Hepatocyte (in vitro differentiated cells): ENCODE results near the gene SAMD4A. TPM values are rescaled to one million over a fixed set of nuclear protein-coding genes. Genes with fewer than 3 reads are reported as not detected.

Experiments
- DNase-seq: peaks from one replicate; pipeline ENCODE4 v3.0.0-alpha.2; 2016; ENCODE audit warnings: low spot score
- H2AFZ ChIP-seq: fragments of 200-600 bp; sonication (generic); 2 replicates; pipeline ENCODE4 v1.6.0; 2016; ENCODE audit warnings: antibody characterized with exemption, mild to moderate bottlenecking
- H3K27ac ChIP-seq: fragments of 200-600 bp; sonication (generic); 2 replicates; pipeline ENCODE4 v1.5.1; 2016; ENCODE audit warnings: mild to moderate bottlenecking
- H3K27me3 ChIP-seq: fragments of 200-600 bp; sonication (generic); 2 replicates; pipeline ENCODE4 v1.6.1; 2016
- H3K36me3 ChIP-seq: fragments of 200-600 bp; sonication (generic); replicated peaks from 2 replicates; pipeline ENCODE4 v1.5.1; 2016; ENCODE audit warnings: low read depth; ENCODE audit not compliant: insufficient read depth
- H3K4me1 ChIP-seq: fragments of 200-600 bp; sonication (generic); 2 replicates; pipeline ENCODE4 v1.5.1; 2016; ENCODE audit warnings: mild to moderate bottlenecking, moderate library complexity; ENCODE audit not compliant: insufficient read depth
- H3K4me2 ChIP-seq: fragments of 200-600 bp; sonication (generic); 2 replicates; pipeline ENCODE4 v1.6.0; 2016
- H3K4me3 ChIP-seq: fragments of 200-600 bp; sonication (generic); 2 replicates; pipeline ENCODE4 v1.5.1; 2016; ENCODE audit warnings: mild to moderate bottlenecking
- H3K79me2 ChIP-seq: fragments of 200-600 bp; sonication (generic); 2 replicates; pipeline ENCODE4 v1.6.0; 2017; ENCODE audit warnings: mild to moderate bottlenecking
- H3K9me2 ChIP-seq: fragments of 200-600 bp; sonication (generic); replicated peaks from 2 replicates; pipeline ENCODE4 v1.6.0; 2017; ENCODE audit warnings: mild to moderate bottlenecking; ENCODE audit not compliant: insufficient read depth
- H3K9me3 ChIP-seq: fragments of 200-600 bp; sonication (generic); 2 replicates; pipeline ENCODE4 v1.5.1; 2016; ENCODE audit warnings: low read depth, mild to moderate bottlenecking
- H4K20me1 ChIP-seq: fragments of 200-600 bp; sonication (generic); 2 replicates; pipeline ENCODE4 v1.6.0; 2016; ENCODE audit warnings: mild to moderate bottlenecking; ENCODE audit not compliant: insufficient read depth, poor library complexity, severe bottlenecking
- EZH2 ChIP-seq: fragments of 200-600 bp; sonication (generic); IDR thresholded peaks from 2 replicates; pipeline ENCODE4 v1.6.1; 2016; ENCODE audit warnings: antibody characterized with exemption, mild to moderate bottlenecking, borderline replicate concordance
- EZH2phosphoT487 ChIP-seq: fragments of 200-600 bp; sonication (generic); IDR thresholded peaks from one replicate; pipeline ENCODE4 v1.6.1; 2018; ENCODE audit warnings: antibody characterized with exemption, mild to moderate bottlenecking, low read depth, moderate library complexity; ENCODE audit not compliant: unreplicated experiment, severe bottlenecking
- WGBS: methylation state at CpG from one replicate; pipeline ENCODE4 v1.1.6; 2016; ENCODE audit warnings: low lambda C conversion rate; ENCODE audit errors: missing lambda C conversion rate; 5-methylcytosine and 5-hydroxymethylcytosine counted together
- polyA plus RNA-seq: library from polyadenylated mRNA; unstranded; fragments of >200 nt; fragmentation: Nextera tagmentation; extraction: Ambion mirVana; gene quantifications from 2 replicates; pipeline ENCODE4 v1.2.1, GENCODE V29; 2016
- total RNA-seq: library from RNA; depleted of rRNA; stranded (reverse); fragments of >200 nt; gene quantifications from 2 replicates; pipeline ENCODE4 v1.2.3, GENCODE V29; 2014
- TF ChIP-seq, protein P1 (sequence below): fragments of 200-600 bp; sonication (generic); IDR thresholded peaks from 2 replicates; pipeline ENCODE4 v1.5.1; 2016; ENCODE audit warnings: antibody characterized with exemption, mild to moderate bottlenecking; ENCODE audit not compliant: poor library complexity

The SAMD4A gene
- total and polyA plus RNA-seq, 2 experiments from 2014 or later, result 10.5 to 15.7 TPM

DNA sequence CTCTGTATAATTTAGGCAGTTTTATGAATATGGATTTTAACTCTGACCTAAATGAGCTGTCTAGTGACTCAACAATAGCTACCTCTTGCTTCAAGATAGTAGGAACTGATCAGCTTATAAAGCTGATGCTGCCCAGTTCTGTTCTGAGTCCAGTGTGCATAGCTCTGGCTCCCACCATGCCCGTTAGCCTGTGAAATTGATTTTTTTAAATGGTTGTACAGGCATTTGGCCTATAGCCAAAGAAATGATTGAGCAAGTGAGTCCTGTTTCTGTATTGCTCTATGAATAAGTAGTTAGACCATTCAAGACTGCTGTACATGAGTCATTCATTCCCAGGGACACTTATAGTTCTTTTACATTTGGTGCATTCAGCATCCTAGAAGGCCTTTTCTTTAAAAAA lies 36.4 kb downstream of the SAMD4A start:
- no peak for DNase-seq
- no peak overlapping the region for H3K27ac ChIP-seq
- H3K9me2 ChIP-seq, result no peaks in the 10 kb centered on the region
- WGBS, result 78% methylated on average over 1 of the region's 1 CpG
- H3K79me2 ChIP-seq, result peaks cover 43% of the 10 kb centered on the region
- no peak for TF ChIP-seq EZH2
- TF ChIP-seq, protein P1, sequence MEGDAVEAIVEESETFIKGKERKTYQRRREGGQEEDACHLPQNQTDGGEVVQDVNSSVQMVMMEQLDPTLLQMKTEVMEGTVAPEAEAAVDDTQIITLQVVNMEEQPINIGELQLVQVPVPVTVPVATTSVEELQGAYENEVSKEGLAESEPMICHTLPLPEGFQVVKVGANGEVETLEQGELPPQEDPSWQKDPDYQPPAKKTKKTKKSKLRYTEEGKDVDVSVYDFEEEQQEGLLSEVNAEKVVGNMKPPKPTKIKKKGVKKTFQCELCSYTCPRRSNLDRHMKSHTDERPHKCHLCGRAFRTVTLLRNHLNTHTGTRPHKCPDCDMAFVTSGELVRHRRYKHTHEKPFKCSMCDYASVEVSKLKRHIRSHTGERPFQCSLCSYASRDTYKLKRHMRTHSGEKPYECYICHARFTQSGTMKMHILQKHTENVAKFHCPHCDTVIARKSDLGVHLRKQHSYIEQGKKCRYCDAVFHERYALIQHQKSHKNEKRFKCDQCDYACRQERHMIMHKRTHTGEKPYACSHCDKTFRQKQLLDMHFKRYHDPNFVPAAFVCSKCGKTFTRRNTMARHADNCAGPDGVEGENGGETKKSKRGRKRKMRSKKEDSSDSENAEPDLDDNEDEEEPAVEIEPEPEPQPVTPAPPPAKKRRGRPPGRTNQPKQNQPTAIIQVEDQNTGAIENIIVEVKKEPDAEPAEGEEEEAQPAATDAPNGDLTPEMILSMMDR, result no peak
- TF ChIP-seq EZH2phosphoT487, result no peak
- no peaks in the 10 kb centered on the region for H4K20me1 ChIP-seq
- H3K9me3 ChIP-seq, result no peaks in the 10 kb centered on the region
- no peaks in the 10 kb centered on the region for H3K4me1 ChIP-seq
- no peak overlapping the region for H2AFZ ChIP-seq
- H3K4me3 ChIP-seq, result no peak overlapping the region
- no peaks in the 10 kb centered on the region for H3K27me3 ChIP-seq
- H3K36me3 ChIP-seq, result no peaks in the 10 kb centered on the region
- H3K4me2 ChIP-seq, result no peak overlapping the region

- Histone ChIP-seq H3K79me2 (peaks cover 36% of the 10 kb centered on the region), H3K4me3 (no peak overlapping the region), H3K27ac (no peak overlapping the region), H3K9me3 (no peaks in the 10 kb centered on the region), H3K4me2 (no peak overlapping the region), H4K20me1 (no peaks in the 10 kb centered on the region), H3K27me3 (no peaks in the 10 kb centered on the region), H3K9me2 (no peaks in the 10 kb centered on the region), H3K36me3 (no peaks in the 10 kb centered on the region), H2AFZ (no peak overlapping the region), H3K4me1 (no peaks in the 10 kb centered on the region)
- TF ChIP-seq, protein P1, result no peak
- TF ChIP-seq EZH2 (no peak), EZH2phosphoT487 (no peak)
- no peak for DNase-seq
- WGBS, result 69% methylated on average over 10 of the region's 10 CpGs
Observed at GRCh38 chr14:54606178-54606577, 39.2 kb downstream of the SAMD4A start.

- H3K9me2 ChIP-seq, result no peaks in the 10 kb centered on the region
- H3K36me3 ChIP-seq, result no peaks in the 10 kb centered on the region
- H4K20me1 ChIP-seq, result no peaks in the 10 kb centered on the region
- TF ChIP-seq EZH2, result no peak
- TF ChIP-seq, protein P1, result no peak
- TF ChIP-seq EZH2phosphoT487, result no peak
- no peak overlapping the region for H3K4me3 ChIP-seq
- H2AFZ ChIP-seq, result no peak overlapping the region
- H3K4me2 ChIP-seq, result no peak overlapping the region
- DNase-seq, result no peak
- H3K79me2 ChIP-seq, result peaks cover 35% of the 10 kb centered on the region
- no peaks in the 10 kb centered on the region for H3K4me1 ChIP-seq
- WGBS, result 91% methylated on average over 3 of the region's 3 CpGs
- H3K27ac ChIP-seq, result no peak overlapping the region
- no peaks in the 10 kb centered on the region for H3K27me3 ChIP-seq
- no peaks in the 10 kb centered on the region for H3K9me3 ChIP-seq
Observed at GRCh38 chr14:54606631-54607133, 39.8 kb downstream of the SAMD4A start.

DNA sequence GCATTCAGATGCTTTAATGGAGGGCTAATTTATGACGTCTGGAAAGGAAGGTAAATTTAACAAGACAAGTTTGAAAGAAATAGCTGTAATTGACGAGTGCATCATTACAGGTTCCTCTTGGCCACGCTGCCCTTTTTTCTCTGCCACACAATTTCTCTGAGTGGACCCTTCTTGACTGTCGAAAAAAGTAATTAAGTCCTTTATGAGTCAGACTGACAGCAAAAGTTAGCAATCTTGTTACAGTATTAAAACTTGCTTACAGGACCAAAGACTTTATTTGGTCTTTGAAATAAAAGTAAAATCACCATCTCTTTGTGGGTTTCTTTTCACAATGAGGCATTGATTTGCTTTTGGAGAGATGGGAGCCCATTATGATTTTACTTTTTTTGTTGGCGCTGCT lies 42.6 kb downstream of the SAMD4A start:
- Histone ChIP-seq H3K4me3 (no peak overlapping the region), H3K9me2 (no peaks in the 10 kb centered on the region), H3K4me1 (no peaks in the 10 kb centered on the region), H4K20me1 (no peaks in the 10 kb centered on the region), H3K27ac (no peak overlapping the region), H3K36me3 (no peaks in the 10 kb centered on the region), H3K4me2 (no peak overlapping the region), H3K9me3 (no peaks in the 10 kb centered on the region), H3K79me2 (peaks cover 22% of the 10 kb centered on the region), H2AFZ (no peak overlapping the region), H3K27me3 (no peaks in the 10 kb centered on the region)
- DNase-seq, result no peak
- TF ChIP-seq, protein P1, result no peak
- TF ChIP-seq EZH2phosphoT487 (no peak), EZH2 (no peak)
- WGBS, result 84% methylated on average over 5 of the region's 5 CpGs
